T47D (cell line): ENCODE results near the gene CLINT1.
A peak's percentile ranks its signal among the peaks of the same experiment; 100 is the strongest.

ENCODE experiments used
- DNase-seq, 2 experiments: peaks; one replicate each; pipeline versions ENCODE4 v3.0.0 to v3.0.0-alpha.2; 2011 to 2012; ENCODE audit warnings: low read depth in 1 of 2, low spot score in 1 of 2
- JUND ChIP-seq: IDR thresholded peaks from 2 replicates; pipeline ENCODE4 v1.6.1; 2012; ENCODE audit warnings: low read depth
- in situ Hi-C: cut with HindIII; loops from 2 replicates; pipeline ENCODE4 v1.10.0; 2016; ENCODE audit warnings: low sequenced_read_pairs, low pct_unique_long_range_greater_than_20kb

CLINT1 gene

DNA sequence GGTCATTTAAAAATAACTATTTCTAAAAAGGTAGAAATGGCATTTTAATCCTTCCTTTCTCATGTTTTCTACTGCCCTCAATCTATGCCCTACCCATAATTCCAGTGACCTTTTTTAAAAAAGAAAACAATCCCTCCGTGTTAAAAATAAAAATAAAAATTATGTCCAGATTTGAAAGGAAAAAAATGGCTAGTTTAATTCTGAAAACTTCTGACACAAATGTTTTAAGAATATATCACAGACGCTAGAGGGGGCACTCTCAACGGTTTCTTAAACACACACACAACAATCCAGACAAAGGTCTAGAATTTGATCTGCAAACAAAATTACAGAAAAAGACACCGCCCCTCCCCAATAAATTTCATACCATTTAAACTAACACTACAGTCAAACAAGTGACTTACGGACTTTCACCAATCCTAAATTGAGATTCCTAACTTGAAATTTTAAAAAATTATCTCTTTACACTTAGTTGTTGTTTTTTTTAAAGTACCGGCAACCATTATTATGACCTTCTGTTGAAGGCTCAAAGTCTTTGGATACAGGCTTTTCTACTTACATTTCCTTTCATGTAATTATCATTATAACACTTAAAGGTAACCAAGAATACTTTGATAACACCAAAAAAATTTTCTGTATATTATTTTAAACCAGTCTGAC lies 38.2 kb downstream of the CLINT1 start:
- no peak for TF ChIP-seq JUND
- peak in 1 of 2 experiments; percentile 63 for DNase-seq
- in situ Hi-C loops = no loop called here

- no peak for TF ChIP-seq JUND
- DNase-seq = no peak
- in situ Hi-C loops = no loop called here
These were observed 39.3 kb downstream of the CLINT1 start for GRCh38 chr5:157819502-157820115.

DNA sequence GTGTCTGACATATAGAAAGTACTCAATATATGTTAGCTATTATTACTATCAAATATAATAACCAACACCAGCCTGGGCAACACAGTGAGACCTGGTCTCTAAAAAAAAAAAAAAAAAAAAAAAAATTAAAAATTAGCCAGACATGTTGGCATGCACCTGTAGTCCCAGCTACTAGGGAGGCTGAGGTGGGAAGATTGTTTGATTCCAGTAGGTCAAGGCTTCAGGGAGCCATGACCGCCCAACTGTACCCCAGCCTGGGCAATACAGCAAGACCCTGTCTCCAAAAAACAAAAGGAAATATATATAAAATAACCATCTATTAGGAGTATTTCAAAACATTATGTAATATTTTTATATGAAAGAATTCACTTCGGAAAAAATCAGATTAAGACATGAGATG lies 40.6 kb downstream of the CLINT1 start:
- no peak for TF ChIP-seq JUND
- in situ Hi-C loops = no loop called here
- DNase-seq = no peak

DNA sequence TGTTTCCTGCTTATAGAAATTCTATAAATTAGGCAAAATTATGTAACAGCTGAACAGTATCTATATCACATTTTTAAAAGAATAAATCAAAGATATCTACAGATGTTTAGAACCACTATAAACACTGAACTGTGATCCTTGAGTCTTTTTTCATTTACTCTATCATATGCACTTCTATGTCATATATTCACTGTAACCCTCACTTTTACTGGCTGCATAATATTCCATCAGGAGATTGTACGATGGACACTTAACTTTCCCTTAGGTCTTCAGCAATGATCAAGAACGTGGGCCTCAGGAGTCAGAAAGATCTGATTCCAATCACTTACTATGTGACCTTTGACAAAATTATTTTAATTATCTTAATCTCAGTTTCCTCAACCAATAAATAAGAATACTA lies 41.0 kb downstream of the CLINT1 start:
- DNase-seq = no peak
- TF ChIP-seq JUND = no peak
- in situ Hi-C loops = no loop called here

- DNase-seq = no peak
- no peak for TF ChIP-seq JUND
- in situ Hi-C loops = no loop called here
These were observed 41.6 kb downstream of the CLINT1 start for GRCh38 chr5:157817387-157817702.

- no peak for TF ChIP-seq JUND
- DNase-seq = peak in 1 of 2 experiments; percentile 37
- in situ Hi-C loops = no loop called here
These were observed 42.1 kb downstream of the CLINT1 start for GRCh38 chr5:157816682-157817386.

DNA sequence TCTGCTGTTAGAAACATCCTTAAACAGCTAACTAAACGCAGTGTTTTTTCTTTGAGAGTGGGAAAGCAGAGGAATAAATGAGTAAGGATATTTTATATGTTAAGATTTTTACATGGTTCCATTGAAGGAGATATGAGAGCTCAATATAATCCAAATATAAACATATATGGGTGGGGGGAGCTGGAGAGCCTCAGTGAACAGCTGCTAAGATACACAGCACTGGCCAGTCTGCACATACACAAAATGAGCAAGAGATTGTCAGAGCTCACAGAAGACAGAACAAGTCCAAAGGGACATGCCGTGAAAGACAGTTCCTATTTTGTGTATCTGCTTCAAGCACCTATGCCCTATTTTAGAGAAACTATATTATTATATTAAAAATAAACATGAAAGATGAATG lies 46.9 kb downstream of the CLINT1 start:
- no peak for TF ChIP-seq JUND
- in situ Hi-C loops = no loop called here
- DNase-seq = no peak

- DNase-seq = no peak
- TF ChIP-seq JUND = no peak
- in situ Hi-C loops = no loop called here
These were observed 50.9 kb downstream of the CLINT1 start for GRCh38 chr5:157808043-157808442.

GRCh38 chr5:157802736-157803135 lies 56.2 kb downstream of the CLINT1 start:
- in situ Hi-C loops = no loop called here

GRCh38 chr5:157800137-157800536 lies 58.8 kb downstream of the CLINT1 start:
- in situ Hi-C loops = no loop called here
- DNase-seq = no peak
- TF ChIP-seq JUND = no peak

More at GRCh38 chr5:157802736-157803135, 56.2 kb downstream of the CLINT1 start:
- no peak for TF ChIP-seq JUND
- DNase-seq = no peak

GRCh38 chr5:157799578-157799977 lies 59.4 kb downstream of the CLINT1 start:
- TF ChIP-seq JUND = no peak
- in situ Hi-C loops = no loop called here
- no peak for DNase-seq

- no peak for TF ChIP-seq JUND
- DNase-seq = no peak
- in situ Hi-C loops = no loop called here
These were observed 65.6 kb downstream of the CLINT1 start for GRCh38 chr5:157793301-157793700.

DNA sequence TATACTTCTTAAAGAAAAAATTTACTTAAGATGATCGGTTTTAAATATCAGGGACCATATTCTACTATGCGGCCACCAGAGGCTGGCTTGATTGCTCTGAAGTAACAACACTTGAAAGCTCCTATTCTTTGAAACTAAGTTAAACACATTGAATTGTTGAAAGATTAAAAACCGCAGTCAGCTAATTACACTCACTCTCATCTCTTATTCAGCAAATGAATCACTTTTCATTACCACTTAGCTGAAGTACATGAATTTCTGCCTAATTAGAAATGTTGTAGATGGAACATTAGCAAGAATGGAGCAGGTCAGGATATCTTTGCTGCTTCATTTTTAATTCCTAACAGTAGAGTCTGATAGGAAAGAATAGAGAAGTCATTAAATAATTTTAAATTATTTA lies 73.1 kb downstream of the CLINT1 start:
- no peak for TF ChIP-seq JUND
- no peak for DNase-seq
- in situ Hi-C loops = no loop called here
